GM12892 (cell line): Measurements from ENCODE around the gene RPUSD1.

Experiments
- POLR2A ChIP-seq: IDR thresholded peaks from 2 replicates; pipeline ENCODE4 v1.6.1; 2011; ENCODE audit warnings: low read depth, low read length, control low read depth
- POLR2AphosphoS5 ChIP-seq: IDR thresholded peaks from 2 replicates; pipeline ENCODE4 v1.6.1; 2011; ENCODE audit warnings: low read depth, low read length, control low read depth
- TAF1 ChIP-seq: IDR thresholded peaks from 2 replicates; pipeline ENCODE4 v1.6.1; 2011; ENCODE audit warnings: low read depth, mild to moderate bottlenecking, control low read depth, low read length, borderline replicate concordance

- TF ChIP-seq POLR2A = peak; percentile 84; the same call in 1 of the 2 replicates
- TF ChIP-seq POLR2AphosphoS5 = peak; percentile 77
- peak; percentile 44; the same call in 1 of the 2 replicates for TF ChIP-seq TAF1
These were observed 19.3 kb upstream of the RPUSD1 start for GRCh38 chr16:807347-808084.
